Esophagus (tissue), 2 donors: ENCODE results near the gene FNDC3B. TPM values are rescaled to one million over a fixed set of nuclear protein-coding genes. Genes with fewer than 3 reads are reported as not detected.

ENCODE experiments used
- H3K27ac ChIP-seq, 2 donors: one replicate each; pipeline ENCODE4 v1.5.1; 2013; ENCODE audit warnings: low read depth in 2 of 2, mild to moderate bottlenecking in 2 of 2, inconsistent platforms in 1 of 2, low read length in 1 of 2, moderate library complexity in 1 of 2
- H3K27me3 ChIP-seq, 2 donors: one replicate each; pipeline ENCODE4 v1.6.1; 2013; ENCODE audit warnings: low read length in 2 of 2, control low read depth in 1 of 2, mild to moderate bottlenecking in 1 of 2; ENCODE audit not compliant: insufficient read depth in 2 of 2, control insufficient read depth in 1 of 2
- H3K36me3 ChIP-seq, 2 donors: one replicate each; pipeline ENCODE4 v1.6.1; 2013; ENCODE audit warnings: low read length in 1 of 2; ENCODE audit not compliant: control insufficient read depth in 2 of 2, insufficient read depth in 2 of 2
- H3K4me1 ChIP-seq, 2 donors: one replicate each; pipeline ENCODE4 v1.6.1; 2013; ENCODE audit warnings: low read length in 1 of 2; ENCODE audit not compliant: control insufficient read depth in 2 of 2, insufficient read depth in 2 of 2
- H3K4me3 ChIP-seq, 2 donors: one replicate each; pipeline ENCODE4 v1.5.1; 2013; ENCODE audit warnings: low read length in 2 of 2, mild to moderate bottlenecking in 2 of 2, low read depth in 1 of 2, moderate library complexity in 1 of 2
- H3K9me3 ChIP-seq, 2 donors: one replicate each; pipeline ENCODE4 v1.6.1; 2013; ENCODE audit warnings: mild to moderate bottlenecking in 2 of 2, low read depth in 1 of 2, low read length in 1 of 2, moderate library complexity in 1 of 2; ENCODE audit not compliant: control insufficient read depth in 2 of 2, insufficient read depth in 1 of 2
- WGBS, 2 donors: extraction: QIAGEN DNeasy Blood & Tissue Kit; methylation state at CpG; one replicate each; pipeline ENCODE4 v1.1.7; 2013; 5-methylcytosine and 5-hydroxymethylcytosine counted together
- polyA plus RNA-seq, 2 donors: library from polyadenylated mRNA; stranded (reverse); fragments of 200-250 nt; gene quantifications; one replicate each; pipeline ENCODE4 v1.2.3, GENCODE V29; 2013
- donor health status: healthy with polysubstance abuse.
- donor health status: Bipolar disorder and iron deficiency.

FNDC3B gene
- polyA plus RNA-seq, 2 donors, result 2.8 to 3.3 TPM

- H3K4me1 ChIP-seq, result no peaks in the 10 kb centered on the region
- H3K4me3 ChIP-seq, result no peak overlapping the region
- H3K36me3 ChIP-seq, result no peaks in the 10 kb centered on the region
- no peaks in the 10 kb centered on the region for H3K9me3 ChIP-seq
- H3K27me3 ChIP-seq, result no peaks in the 10 kb centered on the region
- no peak overlapping the region for H3K27ac ChIP-seq
- 84 to 85% methylated on average over 3 of the region's 3 CpGs for WGBS, 2 donors
Observed at GRCh38 chr3:172268425-172268824, 229.0 kb downstream of the FNDC3B start.

DNA sequence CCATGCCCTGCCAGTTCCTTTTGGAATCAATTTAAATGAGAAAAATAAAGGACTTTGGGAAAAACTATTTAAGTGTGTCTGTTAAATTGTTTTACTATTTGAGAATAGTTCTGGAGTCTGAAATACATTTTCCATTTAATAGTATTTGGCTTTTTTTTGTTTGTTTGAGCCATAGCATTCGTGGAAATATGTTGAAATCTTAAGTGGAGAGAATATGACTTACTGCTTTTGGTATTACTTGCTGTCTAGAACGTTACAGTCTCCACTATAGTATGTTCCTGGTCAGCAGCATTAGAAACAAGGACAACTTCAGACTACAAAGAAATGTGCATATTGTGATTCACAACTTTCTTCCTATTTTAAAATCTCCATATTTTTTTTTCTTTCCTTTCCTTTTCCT lies 229.5 kb downstream of the FNDC3B start:
- Histone ChIP-seq H3K36me3 (no peaks in the 10 kb centered on the region), H3K4me1 (no peaks in the 10 kb centered on the region), H3K27me3 (no peaks in the 10 kb centered on the region), H3K9me3 (no peaks in the 10 kb centered on the region), H3K27ac (no peak overlapping the region), H3K4me3 (no peak overlapping the region)
- 75 to 86% methylated on average over 2 of the region's 2 CpGs for WGBS, 2 donors

- Histone ChIP-seq H3K4me1 (no peaks in the 10 kb centered on the region), H3K4me3 (no peak overlapping the region), H3K27ac (no peak overlapping the region), H3K36me3 (no peaks in the 10 kb centered on the region), H3K9me3 (no peaks in the 10 kb centered on the region), H3K27me3 (no peaks in the 10 kb centered on the region)
- WGBS, 2 donors, result 90 to 92% methylated on average over 4 of the region's 4 CpGs
Observed at GRCh38 chr3:172270557-172271166, 231.3 kb downstream of the FNDC3B start.

- Histone ChIP-seq H3K4me1 (no peaks in the 10 kb centered on the region), H3K27ac (no peak overlapping the region), H3K36me3 (no peaks in the 10 kb centered on the region), H3K4me3 (no peak overlapping the region), H3K27me3 (no peaks in the 10 kb centered on the region), H3K9me3 (no peaks in the 10 kb centered on the region)
- WGBS, 2 donors, result 95% methylated on average over 9 of the region's 9 CpGs
Observed at GRCh38 chr3:172271386-172271976, 232.1 kb downstream of the FNDC3B start.

DNA sequence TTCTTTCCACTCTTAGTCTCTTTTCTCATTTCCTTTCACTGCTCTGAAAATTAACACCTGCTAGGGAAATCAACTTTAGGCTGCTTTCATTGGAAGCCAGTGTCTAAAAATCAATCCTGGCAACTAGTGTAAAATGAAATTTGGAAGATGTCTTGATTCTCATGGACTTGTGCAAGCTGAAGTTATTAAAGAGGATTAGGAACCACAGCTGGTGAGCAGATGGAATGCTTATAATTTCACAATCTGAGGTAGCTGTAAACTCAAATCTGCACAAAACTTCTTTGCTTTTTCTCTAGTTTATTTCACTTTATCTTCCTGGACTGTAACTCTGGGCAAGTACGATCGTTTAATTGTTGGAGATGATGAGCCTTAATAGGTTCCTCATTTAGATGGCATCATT lies 233.3 kb downstream of the FNDC3B start:
- H3K27me3 ChIP-seq, result no peaks in the 10 kb centered on the region
- H3K36me3 ChIP-seq, result no peaks in the 10 kb centered on the region
- H3K9me3 ChIP-seq, result no peaks in the 10 kb centered on the region
- no peak overlapping the region for H3K4me3 ChIP-seq
- 86% methylated on average over 2 of the region's 2 CpGs for WGBS, 2 donors
- H3K4me1 ChIP-seq, result no peaks in the 10 kb centered on the region
- no peak overlapping the region for H3K27ac ChIP-seq

GRCh38 chr3:172273378-172273777 lies 234.0 kb downstream of the FNDC3B start:
- no peaks in the 10 kb centered on the region for H3K36me3 ChIP-seq
- H3K9me3 ChIP-seq, result no peaks in the 10 kb centered on the region
- 100% methylated on average over 1 of the region's 1 CpG for WGBS, 2 donors
- H3K4me1 ChIP-seq, result no peaks in the 10 kb centered on the region
- no peak overlapping the region for H3K27ac ChIP-seq
- no peak overlapping the region for H3K4me3 ChIP-seq
- no peaks in the 10 kb centered on the region for H3K27me3 ChIP-seq

DNA sequence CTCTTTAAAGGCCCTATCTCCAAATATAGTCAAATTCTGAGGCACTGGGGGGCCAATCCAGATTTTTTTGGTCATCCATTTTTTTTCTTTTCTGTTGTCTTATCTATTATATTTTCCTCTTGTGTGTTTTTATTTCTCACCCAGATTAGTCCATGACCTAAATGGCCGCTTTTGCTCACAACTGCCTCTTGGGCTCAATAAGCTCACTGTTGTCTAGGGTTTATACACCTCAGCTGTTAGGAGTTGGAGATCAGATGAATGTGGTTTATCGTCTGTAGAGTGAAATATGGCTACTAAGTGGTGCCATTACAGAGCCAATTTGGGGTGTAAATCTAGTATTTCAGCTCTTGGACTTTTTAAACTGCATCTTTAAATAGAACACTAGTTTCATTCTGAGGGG lies 235.5 kb downstream of the FNDC3B start:
- whole genome bisulfite sequencing, 2 donors, result 96 to 97% methylated on average over 2 of the region's 2 CpGs
- Histone ChIP-seq H3K9me3 (no peaks in the 10 kb centered on the region), H3K27me3 (no peaks in the 10 kb centered on the region)

DNA sequence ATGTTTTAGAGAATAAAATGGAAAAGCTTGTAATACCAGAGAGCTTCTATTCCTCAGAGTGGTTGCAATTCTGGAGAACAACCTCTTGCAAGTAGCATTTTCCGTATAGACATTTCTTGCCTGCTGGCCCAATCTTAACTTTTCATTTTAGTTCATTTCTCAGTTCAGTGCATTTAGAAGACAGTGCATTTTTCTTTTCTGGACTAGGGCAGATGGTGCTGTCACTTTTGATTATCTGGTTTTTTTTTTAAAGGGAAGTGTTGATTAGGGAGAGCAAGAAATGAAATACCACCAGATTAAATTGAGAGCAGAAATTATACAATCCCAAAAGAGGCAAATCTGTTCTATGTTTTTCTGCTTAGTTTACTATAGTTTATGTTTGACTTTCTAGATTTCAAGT lies 236.2 kb downstream of the FNDC3B start:
- Histone ChIP-seq H3K9me3 (no peaks in the 10 kb centered on the region), H3K4me1 (no peaks in the 10 kb centered on the region), H3K4me3 (no peak overlapping the region), H3K27me3 (no peaks in the 10 kb centered on the region), H3K27ac (no peak overlapping the region), H3K36me3 (no peaks in the 10 kb centered on the region)
- WGBS, 2 donors, result 81 to 90% methylated on average over 1 of the region's 1 CpG

More for the DNA sequence above, 235.5 kb downstream of the FNDC3B start:
- Histone ChIP-seq H3K36me3 (no peaks in the 10 kb centered on the region), H3K4me3 (no peak overlapping the region), H3K27ac (no peak overlapping the region), H3K4me1 (no peaks in the 10 kb centered on the region)

DNA sequence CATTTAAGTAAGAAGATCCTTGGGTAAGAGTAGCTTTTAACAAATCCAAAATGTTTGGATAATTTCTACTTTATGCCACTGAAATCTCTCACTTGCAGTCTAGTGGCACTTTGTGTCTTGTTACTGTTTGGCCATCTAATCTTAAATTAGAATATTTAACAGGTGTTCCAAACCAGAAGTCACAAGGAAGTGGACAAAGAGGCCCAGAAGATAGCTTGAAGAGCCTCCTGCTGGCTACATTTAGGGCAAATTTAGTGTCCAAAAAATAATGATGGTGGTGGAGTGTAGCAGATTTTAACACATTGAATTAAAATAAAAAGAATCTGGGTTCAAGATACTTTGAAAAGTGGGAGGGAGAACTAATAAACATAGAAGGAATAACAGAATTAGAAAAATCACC lies 236.7 kb downstream of the FNDC3B start:
- Histone ChIP-seq H3K27me3 (no peaks in the 10 kb centered on the region), H3K36me3 (no peaks in the 10 kb centered on the region), H3K9me3 (no peaks in the 10 kb centered on the region), H3K4me1 (no peaks in the 10 kb centered on the region), H3K4me3 (no peak overlapping the region), H3K27ac (no peak overlapping the region)

- Histone ChIP-seq H3K4me1 (no peaks in the 10 kb centered on the region), H3K27ac (no peak overlapping the region), H3K4me3 (no peak overlapping the region), H3K36me3 (no peaks in the 10 kb centered on the region), H3K9me3 (no peaks in the 10 kb centered on the region), H3K27me3 (no peaks in the 10 kb centered on the region)
- WGBS, 2 donors, result 85 to 90% methylated on average over 5 of the region's 5 CpGs
Observed at GRCh38 chr3:172277151-172277652, 237.8 kb downstream of the FNDC3B start.
